A549 treated with CpdA at 1 μM for 4 hours (cell line): ENCODE data around the gene SLC44A1. TPM values are rescaled to one million over a fixed set of nuclear protein-coding genes. Genes with fewer than 3 reads are reported as not detected.

Experiments
- total RNA-seq: library from RNA; stranded (reverse); fragments of 200-300 nt; extraction: Qiagen RNA extraction; gene quantifications from 5 replicates; pipeline ENCODE4 v1.2.3, GENCODE V29; 2022; ENCODE audit warnings: low read depth

SLC44A1 gene
- 20.5 to 29.3 TPM (median 26.7 TPM) in 5 replicates for total RNA-seq

GRCh38 chr9:105244003-105244733 is at the start of gene SLC44A1:
Gene SLC44A1 (plus strand): TSS chr9:105244651. CDS start chr9:105244869, 218 bp downstream.

DNA sequence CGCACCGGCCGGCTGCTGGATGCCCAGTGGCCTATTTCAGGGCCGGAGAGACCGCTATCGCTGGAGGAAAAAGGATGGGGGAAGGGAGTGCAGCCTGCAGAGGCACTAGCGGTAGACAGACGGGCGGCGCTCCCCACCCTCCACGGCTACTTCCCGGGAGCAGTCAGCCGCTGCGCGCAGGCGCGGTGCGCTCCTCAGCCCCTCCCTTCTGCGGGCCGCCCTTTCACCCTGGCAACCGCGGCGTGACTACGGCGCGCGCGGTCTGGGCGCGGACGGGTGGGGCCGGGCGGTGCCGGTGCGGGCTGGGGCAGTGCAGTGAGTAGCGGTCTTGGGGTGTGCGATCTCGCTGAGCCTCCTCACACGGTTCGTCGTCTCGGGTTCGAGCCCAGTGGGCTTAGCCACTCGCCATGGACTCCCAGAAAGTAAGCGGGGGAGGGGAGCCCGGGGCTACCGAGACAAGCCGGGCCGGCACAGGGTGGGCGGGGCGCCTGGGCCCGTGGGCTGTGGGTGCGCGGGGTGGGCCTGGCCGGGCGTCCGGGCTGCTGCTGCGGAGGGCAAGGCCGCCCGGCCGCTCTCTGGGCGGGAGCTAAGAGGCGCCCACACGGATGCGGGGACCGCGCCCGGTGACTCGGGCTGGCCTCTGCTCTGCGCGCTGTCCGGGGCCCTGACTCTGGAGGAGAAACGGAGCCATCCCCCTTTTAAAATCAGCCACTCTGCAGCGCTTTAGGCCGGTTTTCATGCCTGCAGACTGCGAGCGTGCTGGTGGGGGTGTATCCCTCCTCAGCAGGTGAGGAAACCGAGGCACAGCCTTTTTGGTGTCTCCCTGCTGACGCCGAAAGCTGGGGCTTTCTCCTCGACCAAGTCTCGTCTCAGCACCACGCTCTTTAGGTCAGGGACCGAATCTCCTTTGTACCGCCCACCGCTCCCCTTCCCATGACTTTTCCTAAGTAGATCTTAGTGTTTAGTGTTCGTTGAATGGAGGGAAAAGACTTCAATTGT is 203.7 kb downstream of the SLC44A1 start, which contains the start of gene FSD1L:
TSS of gene FSD1L (plus strand) at position 221 of the 999 bp plus-strand sequence. CDS start at position 408, 187 bp downstream.

Other genes with a start within 250 kb of the SLC44A1 start
- 2.9 to 4.2 TPM (median 3.9 TPM) in 5 replicates for gene FSD1L, start 203.4 kb downstream of the SLC44A1 start, total RNA-seq